ENCODE results near the gene ATP6V0E1. TPM values are rescaled to one million over a fixed set of nuclear protein-coding genes. Genes with fewer than 3 reads are reported as not detected.

Gene ATP6V0E1
- total and polyA plus RNA-seq, 3 donors from 2014 or later = 124 to 170 (median 134) TPM

DNA sequence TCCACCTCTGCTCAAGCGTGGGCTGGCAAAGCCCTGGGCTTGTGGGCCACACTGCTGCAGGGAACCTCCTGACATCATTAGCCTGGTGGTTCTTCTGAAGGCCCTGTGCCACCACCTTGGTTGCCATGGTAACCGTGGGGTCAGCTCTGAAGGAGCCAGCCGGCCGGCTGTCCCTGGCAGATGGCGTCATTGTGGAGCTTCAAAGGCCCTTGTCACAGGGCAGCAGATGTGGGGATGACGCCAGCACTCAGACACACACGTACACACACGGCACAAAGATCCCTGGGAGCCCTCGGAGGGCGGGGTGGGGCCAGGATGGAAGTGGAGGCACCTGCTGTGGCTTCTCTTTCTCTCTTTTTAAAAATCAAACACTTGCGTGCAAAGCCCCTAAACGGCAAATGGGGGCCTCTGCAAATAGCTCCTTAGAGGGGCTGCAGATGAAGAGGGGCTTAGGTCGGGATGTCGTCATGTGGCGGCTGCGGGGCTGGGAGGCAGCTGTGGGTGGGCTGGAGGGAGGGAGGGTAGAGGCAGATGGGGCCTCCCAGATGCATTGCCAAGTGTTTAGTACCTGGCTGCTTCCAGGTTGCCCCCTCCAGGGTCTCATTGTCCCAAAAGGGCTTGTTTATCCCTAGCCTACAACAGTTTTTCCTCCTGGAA, 43.8 kb upstream of the ATP6V0E1 start:
- no peak overlapping the region for H3K4me3 ChIP-seq
- no peaks in the 10 kb centered on the region for H3K27me3 ChIP-seq
- H3K4me1 ChIP-seq = no peaks in the 10 kb centered on the region
- no peaks in the 10 kb centered on the region for H3K36me3 ChIP-seq (ENCODE audit: low read depth, missing control alignments)
- TF ChIP-seq CTCF (IDR thresholded peaks at IDR 0.05) (no peak), POLR2A (IDR thresholded peaks at IDR 0.05) (no peak)
- DNase-seq = no peak
- WGBS, 2 donors = 80 to 84% methylated on average over 15 to 16 of the region's 16 CpGs
- no peaks in the 10 kb centered on the region for H3K9me3 ChIP-seq
- intact Hi-C loops (cut with DNase I; ENCODE audit: low total_unique reads) = no loop called here
- no peak overlapping the region for H3K27ac ChIP-seq

- Histone ChIP-seq H3K27ac (no peak overlapping the region), H3K4me1 (no peaks in the 10 kb centered on the region), H3K9me3 (no peaks in the 10 kb centered on the region), H3K27me3 (no peaks in the 10 kb centered on the region), H3K4me3 (no peak overlapping the region), H3K36me3 (ENCODE audit: low read depth, missing control alignments) (no peaks in the 10 kb centered on the region)
- TF ChIP-seq CTCF (IDR thresholded peaks at IDR 0.05) = no peak
- TF ChIP-seq POLR2A (IDR thresholded peaks at IDR 0.05) = no peak
- 88 to 90% methylated on average over 14 to 15 of the region's 15 CpGs for WGBS, 2 donors
- no peak for DNase-seq
- intact Hi-C loops (cut with DNase I; ENCODE audit: low total_unique reads) = no loop called here
These were observed 43.1 kb upstream of the ATP6V0E1 start for GRCh38 chr5:172940268-172941066.

DNA sequence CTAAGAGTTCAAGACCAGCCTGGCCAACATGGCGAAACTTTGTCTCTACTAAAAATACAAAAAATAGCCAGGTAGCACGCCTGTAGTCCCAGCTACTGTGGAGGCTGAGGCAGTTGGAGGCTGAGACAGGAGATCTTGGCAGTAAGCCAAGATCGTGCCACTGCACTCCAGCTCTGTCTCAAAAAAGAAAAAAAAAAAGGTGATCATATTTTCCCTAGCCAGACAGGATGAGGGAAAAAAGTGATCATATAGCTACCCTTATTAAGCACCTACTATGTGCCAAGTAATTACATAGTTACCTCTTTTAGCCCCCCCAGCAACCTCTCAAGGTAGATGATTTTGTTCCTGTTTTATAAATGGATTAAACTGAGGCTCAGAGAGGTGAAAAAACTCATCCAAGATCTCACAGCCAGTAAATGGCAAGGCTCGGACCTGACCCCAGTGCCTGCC, 42.5 kb upstream of the ATP6V0E1 start:
- H3K36me3 ChIP-seq (ENCODE audit: low read depth, missing control alignments) = no peaks in the 10 kb centered on the region

GRCh38 chr5:172942556-172942955, 41.0 kb upstream of the ATP6V0E1 start:
- Histone ChIP-seq H3K36me3 (ENCODE audit: low read depth, missing control alignments) (no peaks in the 10 kb centered on the region), H3K27me3 (no peaks in the 10 kb centered on the region), H3K4me1 (no peaks in the 10 kb centered on the region), H3K9me3 (no peaks in the 10 kb centered on the region), H3K4me3 (no peak overlapping the region), H3K27ac (no peak overlapping the region)
- no peak for DNase-seq
- TF ChIP-seq CTCF (IDR thresholded peaks at IDR 0.05) (no peak), POLR2A (IDR thresholded peaks at IDR 0.05) (no peak)
- intact Hi-C loops (cut with DNase I; ENCODE audit: low total_unique reads) = no loop called here
- WGBS, 2 donors = 86 to 93% methylated on average over 11 of the region's 11 CpGs

More for the DNA sequence above, 42.5 kb upstream of the ATP6V0E1 start:
- 51 to 54% methylated on average over 4 of the region's 4 CpGs for WGBS, 2 donors
- intact Hi-C loops (cut with DNase I; ENCODE audit: low total_unique reads) = no loop called here
- TF ChIP-seq POLR2A (IDR thresholded peaks at IDR 0.05) (no peak), CTCF (IDR thresholded peaks at IDR 0.05) (no peak)
- H3K4me1 ChIP-seq = no peaks in the 10 kb centered on the region
- no peak overlapping the region for H3K27ac ChIP-seq
- no peak for DNase-seq
- H3K27me3 ChIP-seq = no peaks in the 10 kb centered on the region
- no peak overlapping the region for H3K4me3 ChIP-seq
- H3K9me3 ChIP-seq = no peaks in the 10 kb centered on the region

All from testis (tissue), 3 donors.